Esophagus squamous epithelium (tissue), 4 donors: ENCODE data around the gene TNNC1.

Experiments
- POLR2A ChIP-seq, 4 donors: fragments of 450-650 bp; IDR thresholded peaks; one replicate each; pipeline ENCODE4 v1.6.1; 2017; ENCODE audit warnings: antibody characterized with exemption in 4 of 4, mild to moderate bottlenecking in 4 of 4, moderate library complexity in 3 of 4
- TF ChIP-seq, protein P1 (sequence below), 6 experiments: fragments of 450-650 bp in 4 of 6; fragments of 200-600 bp in 2 of 6; sonication (generic) in 2 of 6; IDR thresholded peaks; one replicate each; pipeline ENCODE4 v1.5.1; 2016 to 2019; ENCODE audit warnings: antibody characterized with exemption in 6 of 6, mild to moderate bottlenecking in 4 of 6, moderate library complexity in 4 of 6

GRCh38 chr3:52408466-52408865, 45.4 kb downstream of the TNNC1 start:
- TF ChIP-seq, protein P1, sequence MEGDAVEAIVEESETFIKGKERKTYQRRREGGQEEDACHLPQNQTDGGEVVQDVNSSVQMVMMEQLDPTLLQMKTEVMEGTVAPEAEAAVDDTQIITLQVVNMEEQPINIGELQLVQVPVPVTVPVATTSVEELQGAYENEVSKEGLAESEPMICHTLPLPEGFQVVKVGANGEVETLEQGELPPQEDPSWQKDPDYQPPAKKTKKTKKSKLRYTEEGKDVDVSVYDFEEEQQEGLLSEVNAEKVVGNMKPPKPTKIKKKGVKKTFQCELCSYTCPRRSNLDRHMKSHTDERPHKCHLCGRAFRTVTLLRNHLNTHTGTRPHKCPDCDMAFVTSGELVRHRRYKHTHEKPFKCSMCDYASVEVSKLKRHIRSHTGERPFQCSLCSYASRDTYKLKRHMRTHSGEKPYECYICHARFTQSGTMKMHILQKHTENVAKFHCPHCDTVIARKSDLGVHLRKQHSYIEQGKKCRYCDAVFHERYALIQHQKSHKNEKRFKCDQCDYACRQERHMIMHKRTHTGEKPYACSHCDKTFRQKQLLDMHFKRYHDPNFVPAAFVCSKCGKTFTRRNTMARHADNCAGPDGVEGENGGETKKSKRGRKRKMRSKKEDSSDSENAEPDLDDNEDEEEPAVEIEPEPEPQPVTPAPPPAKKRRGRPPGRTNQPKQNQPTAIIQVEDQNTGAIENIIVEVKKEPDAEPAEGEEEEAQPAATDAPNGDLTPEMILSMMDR (IDR thresholded peaks at IDR 0.05), result no peak
- TF ChIP-seq POLR2A (IDR thresholded peaks at IDR 0.05), result no peak
